IPS-18c (cell line): ENCODE measurements around the gene RHBDD3.
"Not testable (repeated sequence)": the region's sequence is repeated elsewhere in the genome, so short reads cannot be mapped to it uniquely, and the experiment has no call there.

Experiments
- H3K4me3 ChIP-seq: 2 replicates; pipeline ENCODE4 v1.7.0; 2013; ENCODE audit warnings: low read depth, mild to moderate bottlenecking, low read length, moderate library complexity; ENCODE audit not compliant: insufficient read depth
- H3K9me3 ChIP-seq: one replicate; pipeline ENCODE4 v1.6.1; 2013; ENCODE audit warnings: mild to moderate bottlenecking, low read length, moderate library complexity; ENCODE audit not compliant: control insufficient read depth, insufficient read depth

The RHBDD3 gene

DNA sequence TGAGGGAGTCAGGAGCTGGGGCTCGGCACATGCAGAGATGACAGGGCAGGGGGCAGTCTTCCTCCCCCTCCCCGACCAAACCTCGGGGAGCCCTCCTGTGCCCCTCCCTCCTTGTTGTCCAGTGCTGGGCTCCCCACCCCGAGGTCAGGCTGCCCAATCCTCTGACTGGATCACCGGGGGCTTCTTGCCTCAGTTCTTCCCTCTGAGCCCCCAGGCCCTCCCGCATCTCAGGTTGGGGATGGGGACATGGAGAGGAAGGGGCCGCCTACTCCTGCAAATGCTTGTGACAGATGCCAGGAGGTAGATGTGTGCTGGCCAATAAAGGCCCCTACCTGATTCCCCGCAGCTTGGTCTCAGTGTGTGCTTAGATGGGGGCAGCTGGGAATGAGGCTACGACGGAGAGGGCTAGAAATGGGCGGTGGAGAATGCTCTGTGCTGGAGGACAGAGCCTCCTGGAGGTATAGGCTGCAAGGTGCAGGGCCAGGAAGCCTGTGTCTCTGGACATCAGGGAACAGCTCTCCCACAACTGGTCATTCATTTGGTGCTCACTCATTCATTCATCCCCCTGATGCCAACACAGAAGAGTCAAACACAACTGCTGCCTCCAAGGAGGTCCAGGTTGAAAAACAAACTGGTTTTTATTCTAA is 8.4 kb downstream of the RHBDD3 start:
- Histone ChIP-seq H3K9me3 (no peaks in the 10 kb centered on the region), H3K4me3 (no peak overlapping the region)

DNA sequence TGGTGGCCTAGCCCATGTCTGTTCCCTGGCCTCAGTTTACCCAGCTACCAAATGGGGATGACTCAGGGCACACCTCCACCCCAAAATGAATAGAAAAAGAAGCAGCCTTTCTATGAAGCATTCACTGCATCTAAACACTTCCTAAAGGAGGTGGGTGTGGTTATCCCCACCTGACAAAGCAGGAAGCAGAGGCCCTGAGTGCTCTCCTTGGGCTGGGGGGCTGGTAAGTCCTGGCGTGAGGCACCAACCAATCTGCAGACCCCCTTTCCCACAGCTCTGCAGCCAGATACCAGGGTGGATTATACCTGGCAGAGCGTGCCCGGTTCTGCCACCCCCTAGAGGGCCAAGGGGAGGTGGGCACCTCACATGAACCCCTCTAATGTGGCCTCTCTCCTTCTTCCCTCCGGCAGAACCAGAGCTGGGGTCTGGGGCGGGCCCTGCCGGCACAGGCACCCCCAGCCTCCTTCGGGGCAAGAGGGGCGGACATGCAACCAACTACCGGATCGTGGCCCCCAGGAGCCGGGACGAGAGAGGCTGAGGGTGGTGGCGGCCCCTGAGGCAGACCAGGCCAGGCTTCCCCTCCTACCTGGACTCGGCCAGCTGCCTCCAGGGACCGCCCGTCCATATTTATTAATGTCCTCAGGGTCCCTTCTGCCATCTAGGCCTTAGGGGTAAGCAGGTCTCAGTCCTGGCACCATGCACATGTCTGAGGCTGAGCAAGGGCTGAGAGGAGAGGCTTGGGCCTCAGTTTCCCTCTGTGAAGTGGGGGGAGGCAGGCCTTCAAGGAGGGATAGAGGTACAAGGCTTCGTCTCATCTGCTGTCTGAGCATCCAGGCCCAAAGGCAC is 9.2 kb downstream of the RHBDD3 start:
- no peaks in the 10 kb centered on the region for H3K9me3 ChIP-seq
- no peak overlapping the region for H3K4me3 ChIP-seq

DNA sequence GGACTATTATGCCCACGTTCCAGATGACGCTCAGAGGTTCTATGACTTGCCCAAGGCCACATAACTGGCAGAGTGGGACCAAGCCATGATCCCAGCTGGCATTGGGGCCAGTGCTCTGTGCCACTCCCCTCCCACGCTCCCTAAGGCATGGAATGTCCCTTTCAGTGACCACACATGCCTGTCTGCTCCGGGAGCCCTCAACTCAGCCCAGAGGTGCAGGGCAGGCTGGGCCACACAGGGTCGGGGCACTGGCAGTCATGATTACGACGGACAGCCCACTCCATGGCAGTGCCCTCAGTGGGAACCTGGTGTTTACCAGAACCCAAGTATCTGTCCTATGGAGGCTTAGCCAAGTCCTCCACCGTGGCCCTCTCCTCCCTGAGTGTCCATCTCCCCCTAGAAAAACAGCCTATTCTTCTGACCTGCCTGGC is 10.0 kb downstream of the RHBDD3 start:
- no peaks in the 10 kb centered on the region for H3K9me3 ChIP-seq

DNA sequence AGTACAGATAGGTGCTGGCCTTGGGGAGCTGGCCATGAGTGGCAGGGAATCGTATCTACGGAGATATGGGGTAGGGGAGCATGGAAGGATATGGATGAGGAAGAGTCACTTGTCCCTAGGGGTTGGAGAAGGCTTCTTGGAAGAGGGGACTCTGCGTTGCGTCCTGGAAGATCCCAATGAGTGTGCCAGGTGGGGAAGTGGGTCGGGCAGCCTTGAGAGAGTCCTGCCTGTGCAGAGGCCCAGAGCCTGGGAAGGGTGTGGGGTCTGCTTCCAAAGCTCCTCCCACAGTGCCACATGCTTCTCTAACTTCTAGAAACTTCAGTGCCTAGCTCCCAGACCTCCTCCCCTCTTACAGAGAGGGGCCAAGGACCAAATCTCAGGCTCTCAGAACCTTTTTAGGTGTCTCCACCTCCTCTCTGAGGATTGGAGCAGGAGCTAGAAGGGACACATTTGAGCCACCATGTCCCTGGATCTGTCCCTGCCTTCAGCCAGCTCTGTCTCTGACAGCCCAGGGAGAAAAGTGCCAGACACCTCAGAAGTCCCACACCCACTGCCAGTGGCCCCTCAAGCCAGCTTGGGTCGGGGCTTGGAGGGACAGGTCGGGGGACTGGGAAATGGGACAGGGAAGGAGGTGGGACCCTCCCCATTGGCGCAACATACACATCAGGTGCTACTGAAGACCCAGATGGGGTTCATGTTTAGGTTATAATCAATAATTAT is 11.0 kb downstream of the RHBDD3 start:
- H3K9me3 ChIP-seq = no peaks in the 10 kb centered on the region
- H3K4me3 ChIP-seq = no peak overlapping the region

More for the DNA sequence above, 10.0 kb downstream of the RHBDD3 start:
- no peak overlapping the region for H3K4me3 ChIP-seq

DNA sequence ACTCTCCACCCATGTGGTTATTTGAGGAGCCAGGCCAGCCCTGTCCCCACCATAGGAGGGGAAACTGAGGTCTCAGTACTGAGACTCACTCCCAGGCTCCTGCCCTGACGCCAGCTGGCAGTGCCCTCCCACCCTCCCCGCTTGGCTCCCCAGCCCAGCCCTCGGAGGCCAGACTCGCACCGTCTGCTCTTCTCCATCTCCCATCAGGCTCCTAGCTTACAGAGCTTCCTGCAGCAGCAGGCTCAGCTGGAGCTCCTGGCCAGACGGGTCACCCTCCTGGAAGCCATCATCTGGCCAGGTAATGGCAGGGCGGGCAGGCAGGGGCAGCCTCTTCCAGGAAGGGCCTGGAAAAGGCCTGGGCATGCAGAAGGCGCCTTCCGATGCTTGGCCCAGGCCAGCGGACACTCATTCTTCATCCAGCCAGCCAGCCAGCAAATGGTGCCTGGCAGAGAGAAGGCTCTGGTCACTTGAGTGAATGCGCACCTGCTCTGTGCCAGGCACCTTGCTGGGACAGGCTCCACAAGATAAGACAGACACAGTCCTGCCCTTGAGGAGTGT is 12.6 kb downstream of the RHBDD3 start:
- Histone ChIP-seq H3K9me3 (no peaks in the 10 kb centered on the region), H3K4me3 (no peak overlapping the region)

DNA sequence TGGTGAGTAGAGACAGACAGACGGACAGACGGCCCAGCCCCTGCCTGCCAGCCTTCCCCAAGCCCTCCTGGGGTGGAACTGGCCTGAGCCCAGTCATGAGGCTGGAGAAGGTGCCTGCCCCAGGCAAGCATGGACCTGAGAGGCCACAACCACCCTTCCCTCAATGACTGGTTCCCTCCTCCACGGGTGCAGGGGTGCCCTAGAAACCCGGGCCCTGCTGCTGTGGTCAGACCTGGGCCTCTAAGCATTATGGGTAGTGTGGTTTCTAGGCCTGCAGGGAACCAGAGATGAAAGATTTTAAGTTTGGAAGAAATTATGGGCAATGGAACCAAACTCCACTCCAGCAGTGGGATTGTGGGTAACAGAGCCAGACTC is 13.5 kb downstream of the RHBDD3 start:
- no peak overlapping the region for H3K4me3 ChIP-seq
- peaks cover 2% of the 10 kb centered on the region for H3K9me3 ChIP-seq

DNA sequence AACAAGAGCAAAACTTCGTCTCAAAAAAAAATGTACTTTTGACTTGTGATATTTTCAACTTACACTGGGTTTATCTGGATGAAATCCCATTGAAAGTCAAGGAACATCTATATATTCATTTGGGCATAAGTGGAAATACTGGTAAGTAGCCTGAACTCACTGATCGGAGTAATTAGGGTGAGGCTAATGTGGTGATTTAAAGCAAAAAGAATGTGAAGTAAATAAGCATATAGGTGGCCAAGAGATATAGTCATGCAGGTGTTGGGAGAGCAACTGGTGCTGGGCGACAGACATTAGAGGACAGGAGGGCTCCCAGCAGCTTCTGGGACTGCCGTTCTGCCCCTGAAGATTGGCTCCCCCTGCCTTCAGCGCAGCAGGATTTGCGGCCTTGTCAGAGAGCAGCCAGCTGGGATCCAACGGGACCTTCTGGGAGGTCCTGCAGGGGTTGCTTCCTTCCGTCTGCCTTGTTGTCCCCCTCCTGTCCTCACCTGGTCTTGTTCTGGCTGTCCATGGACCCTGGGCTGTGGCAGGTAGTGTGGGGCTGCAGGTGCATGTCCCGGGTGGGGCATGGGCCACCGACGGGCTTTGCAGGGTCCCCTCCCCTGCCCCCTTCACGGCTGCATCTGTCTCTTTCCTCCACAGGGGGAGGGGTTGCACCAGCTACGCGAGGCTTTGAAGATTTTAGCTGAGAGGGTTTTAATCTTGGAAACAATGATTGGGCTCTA is 14.1 kb downstream of the RHBDD3 start:
- H3K4me3 ChIP-seq = no peak overlapping the region
- peaks cover 2% of the 10 kb centered on the region for H3K9me3 ChIP-seq

DNA sequence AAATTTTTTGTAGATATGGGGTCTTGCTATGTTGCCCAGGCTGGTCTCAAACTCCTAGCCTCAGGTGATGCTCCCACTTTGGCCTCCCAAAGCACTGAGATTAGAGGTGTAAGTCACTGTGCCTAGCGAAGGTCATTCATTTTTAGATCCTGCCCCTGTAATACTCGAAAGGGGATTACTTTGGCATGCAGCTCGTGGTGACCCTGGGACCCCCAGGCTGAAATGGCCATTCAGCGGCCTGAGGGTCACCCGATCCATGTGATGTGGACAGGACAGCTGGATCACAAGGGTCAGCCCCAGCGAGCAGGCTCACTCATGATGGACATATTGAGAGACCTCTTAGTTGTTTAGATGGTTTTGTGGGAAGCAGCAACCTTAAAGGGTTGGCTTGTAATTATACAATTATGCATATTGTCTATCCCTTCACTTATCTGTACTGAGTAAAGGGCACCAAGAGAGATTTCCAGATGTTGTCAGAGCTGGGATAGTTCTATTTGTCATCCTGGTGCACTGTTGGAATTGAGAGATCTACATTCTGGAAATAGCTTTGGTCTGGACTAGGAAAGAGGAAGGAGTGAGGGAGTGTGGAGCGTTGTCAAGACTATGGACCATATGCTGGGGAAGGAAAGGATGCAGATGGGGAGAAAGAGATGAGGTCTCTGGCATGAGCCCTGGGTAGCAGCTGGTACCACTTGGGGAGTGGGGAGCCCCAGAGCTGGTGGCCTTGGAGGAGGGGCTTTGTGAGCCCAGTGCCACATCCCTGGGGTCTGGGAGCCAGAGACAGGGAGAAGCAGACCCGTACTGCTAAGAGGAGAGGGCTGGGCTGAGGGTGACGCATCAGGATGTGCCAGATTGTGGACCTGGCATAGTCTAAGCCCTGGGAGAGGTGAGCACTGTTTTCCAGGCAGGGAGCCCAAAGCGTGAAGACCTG is 15.5 kb downstream of the RHBDD3 start:
- H3K9me3 ChIP-seq = peaks cover 2% of the 10 kb centered on the region

DNA sequence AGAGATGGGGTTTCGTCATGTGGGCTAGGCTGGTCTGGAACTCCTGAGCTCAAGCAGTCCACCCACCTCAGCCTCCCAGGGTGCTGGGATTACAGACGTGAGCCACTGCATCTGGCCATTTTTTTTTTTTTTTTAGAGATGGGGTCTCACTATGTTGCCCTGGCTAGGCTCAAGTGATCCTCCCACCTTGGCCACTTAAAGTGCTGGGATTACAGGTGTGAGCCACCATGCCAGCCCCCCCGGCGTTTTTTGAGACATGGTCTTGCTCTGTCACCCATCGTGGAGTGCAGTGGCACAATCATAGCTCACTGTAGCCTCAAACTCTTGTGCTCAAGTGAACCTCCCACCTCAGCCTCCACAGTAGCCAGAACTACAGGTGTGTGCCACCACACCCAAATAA is 16.5 kb downstream of the RHBDD3 start:
- Histone ChIP-seq H3K4me3 (no peak overlapping the region), H3K9me3 (peaks cover 2% of the 10 kb centered on the region)

More for the DNA sequence above, 15.5 kb downstream of the RHBDD3 start:
- H3K4me3 ChIP-seq = no peak overlapping the region

DNA sequence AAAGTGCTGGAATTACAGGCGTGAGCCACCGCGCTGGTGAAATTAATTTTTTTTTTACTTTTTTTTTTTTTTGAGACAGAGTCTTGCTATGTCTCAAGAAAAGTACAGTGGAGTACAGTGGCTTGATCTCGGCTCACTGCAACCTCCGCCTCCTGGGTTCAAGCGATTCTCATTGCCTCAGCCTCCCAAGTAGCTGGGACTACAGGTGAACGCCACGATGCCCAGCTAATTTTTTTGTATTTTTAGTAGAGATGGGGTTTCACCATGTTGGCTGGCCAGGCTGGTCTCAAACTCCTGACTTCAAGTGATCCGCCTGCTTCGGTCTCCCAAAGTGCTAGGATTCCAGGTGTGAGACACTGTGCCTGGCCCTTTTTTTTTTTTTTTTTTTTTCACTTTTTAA is 19.9 kb downstream of the RHBDD3 start:
- H3K9me3 ChIP-seq, H3K4me3 ChIP-seq: not testable (repeated sequence)

DNA sequence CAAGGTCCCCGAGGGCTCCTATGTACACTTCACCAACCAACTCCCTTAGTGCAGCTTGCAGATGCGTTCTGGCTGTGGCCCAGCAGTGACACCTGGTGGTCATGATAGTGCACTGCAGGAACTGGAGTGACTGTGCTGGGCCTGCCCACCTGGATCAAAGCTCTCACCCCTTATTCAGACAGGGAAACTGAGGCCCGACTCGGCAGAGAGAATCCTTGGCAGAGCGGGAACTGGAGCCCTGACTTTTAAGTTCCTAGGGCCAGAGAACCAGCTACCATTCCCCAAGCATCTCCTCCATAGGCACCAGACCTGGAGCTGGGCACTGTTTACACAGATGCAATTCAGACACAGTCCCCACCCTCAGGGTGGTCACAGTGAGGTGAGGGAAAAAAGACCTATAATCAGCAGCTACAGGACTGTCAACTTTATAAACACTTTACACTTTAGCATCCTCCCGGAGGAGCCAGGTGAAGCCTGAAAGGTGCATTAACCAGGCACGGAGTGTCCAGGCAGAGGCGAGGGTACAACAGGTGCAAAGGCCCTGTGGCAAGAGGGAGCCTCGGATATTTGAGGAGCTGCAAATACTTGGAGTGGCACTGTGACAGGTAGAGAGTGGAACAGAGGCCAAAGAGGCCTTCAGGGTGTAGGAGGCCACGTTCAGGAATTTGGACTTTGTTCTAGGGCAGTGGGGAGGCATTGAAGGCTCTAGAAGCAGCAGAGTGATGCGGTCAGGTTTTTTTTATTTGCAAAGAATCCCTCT is 22.0 kb downstream of the RHBDD3 start:
- H3K9me3 ChIP-seq = peaks cover 2% of the 10 kb centered on the region
- H3K4me3 ChIP-seq = no peak overlapping the region

DNA sequence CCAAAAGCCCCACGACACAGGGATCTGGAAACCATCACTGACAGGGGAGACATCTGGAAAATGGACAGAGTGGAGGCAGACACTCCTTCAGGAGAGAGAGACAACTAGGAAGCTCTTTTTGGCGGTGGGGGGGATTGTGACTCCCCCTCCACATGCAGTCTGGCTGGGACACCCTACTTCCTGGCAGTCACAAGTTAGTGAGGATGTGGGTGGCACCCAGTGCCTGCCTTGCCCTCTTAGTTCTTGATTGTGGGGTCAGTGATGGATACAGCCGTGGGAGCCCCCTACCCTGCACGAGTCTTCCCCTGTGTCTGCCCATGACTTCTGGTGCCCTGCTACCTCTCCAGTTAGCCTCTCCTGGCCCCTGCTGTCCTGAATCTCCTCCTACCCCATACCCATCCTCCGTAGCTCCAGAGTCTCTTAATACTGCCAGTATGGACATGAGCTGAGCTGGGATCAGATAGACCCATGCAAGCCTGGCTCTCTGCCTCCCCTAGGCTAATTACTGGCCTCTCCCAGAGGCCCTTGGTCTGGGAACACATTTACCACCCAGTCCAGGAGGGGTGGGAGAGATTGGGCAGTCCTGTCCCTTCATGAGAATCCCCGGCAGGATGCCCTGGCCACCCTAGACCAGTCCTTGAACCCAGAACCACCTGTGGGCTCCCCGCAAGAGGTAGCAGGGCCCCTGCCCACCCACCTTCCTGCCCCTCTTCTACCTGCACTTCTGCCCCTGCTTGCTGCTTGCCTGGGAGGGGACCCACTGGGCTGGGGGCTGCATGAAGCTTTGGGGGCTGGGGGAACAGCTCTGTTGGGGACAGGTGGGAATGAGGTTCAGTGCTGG is 22.8 kb downstream of the RHBDD3 start:
- Histone ChIP-seq H3K9me3 (peaks cover 2% of the 10 kb centered on the region), H3K4me3 (no peak overlapping the region)

DNA sequence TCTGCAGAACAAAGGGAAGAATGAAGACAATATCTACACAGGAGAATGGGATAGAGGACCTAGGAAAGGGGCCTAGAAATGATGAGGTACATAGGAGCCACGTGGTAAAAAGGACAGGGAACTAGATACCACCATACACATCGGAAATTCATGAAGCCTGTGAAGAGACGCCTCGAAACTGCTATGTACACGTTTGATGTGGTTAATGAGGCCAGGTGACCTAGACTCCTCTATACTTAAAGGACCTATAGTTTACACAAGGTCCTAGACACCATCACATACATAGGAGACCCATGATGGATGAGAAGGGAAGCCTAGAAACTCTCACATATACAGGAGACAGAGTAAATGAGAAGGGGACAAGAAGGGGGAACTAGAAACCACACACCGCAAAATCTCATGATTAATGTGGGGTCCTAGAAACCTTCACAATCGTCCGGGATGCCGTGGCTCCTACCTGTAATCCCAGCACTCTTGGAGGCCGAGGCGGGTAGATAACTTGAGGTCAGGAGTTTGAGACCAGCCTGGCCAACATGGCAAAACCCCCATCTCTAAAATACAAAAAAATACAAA is 23.8 kb downstream of the RHBDD3 start:
- Histone ChIP-seq H3K9me3 (no peaks in the 10 kb centered on the region), H3K4me3 (no peak overlapping the region)

DNA sequence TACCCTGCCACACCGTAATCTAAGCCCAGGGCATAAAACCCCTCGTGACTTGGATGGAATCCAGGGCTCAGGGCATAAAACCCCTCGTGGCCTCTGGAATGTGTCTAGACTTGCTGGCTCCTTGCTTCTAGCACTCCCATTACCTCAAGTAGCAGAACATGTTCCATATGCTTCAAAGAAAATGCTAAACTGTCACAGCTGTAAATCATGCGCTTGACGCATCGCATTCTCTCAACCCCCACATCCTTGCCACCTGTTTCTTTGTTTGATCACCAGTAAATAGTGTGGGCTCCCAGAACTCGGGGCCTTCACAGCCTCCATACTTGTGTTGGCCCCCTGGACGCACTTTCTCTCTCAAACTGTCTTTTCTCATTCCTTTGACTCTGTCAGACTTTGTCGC is 27.3 kb downstream of the RHBDD3 start:
- H3K9me3 ChIP-seq = not testable (repeated sequence)

More for the DNA sequence above, 27.3 kb downstream of the RHBDD3 start:
- not testable (repeated sequence) for H3K4me3 ChIP-seq
